GM15510 (cell line): ENCODE measurements around the gene TMEM140.

Source experiments
- POLR2A ChIP-seq: IDR thresholded peaks from 3 replicates; pipeline ENCODE4 v1.6.1; 2011; ENCODE audit warnings: borderline replicate concordance; ENCODE audit not compliant: insufficient read length; ENCODE audit errors: extremely low read depth

The TMEM140 gene

DNA sequence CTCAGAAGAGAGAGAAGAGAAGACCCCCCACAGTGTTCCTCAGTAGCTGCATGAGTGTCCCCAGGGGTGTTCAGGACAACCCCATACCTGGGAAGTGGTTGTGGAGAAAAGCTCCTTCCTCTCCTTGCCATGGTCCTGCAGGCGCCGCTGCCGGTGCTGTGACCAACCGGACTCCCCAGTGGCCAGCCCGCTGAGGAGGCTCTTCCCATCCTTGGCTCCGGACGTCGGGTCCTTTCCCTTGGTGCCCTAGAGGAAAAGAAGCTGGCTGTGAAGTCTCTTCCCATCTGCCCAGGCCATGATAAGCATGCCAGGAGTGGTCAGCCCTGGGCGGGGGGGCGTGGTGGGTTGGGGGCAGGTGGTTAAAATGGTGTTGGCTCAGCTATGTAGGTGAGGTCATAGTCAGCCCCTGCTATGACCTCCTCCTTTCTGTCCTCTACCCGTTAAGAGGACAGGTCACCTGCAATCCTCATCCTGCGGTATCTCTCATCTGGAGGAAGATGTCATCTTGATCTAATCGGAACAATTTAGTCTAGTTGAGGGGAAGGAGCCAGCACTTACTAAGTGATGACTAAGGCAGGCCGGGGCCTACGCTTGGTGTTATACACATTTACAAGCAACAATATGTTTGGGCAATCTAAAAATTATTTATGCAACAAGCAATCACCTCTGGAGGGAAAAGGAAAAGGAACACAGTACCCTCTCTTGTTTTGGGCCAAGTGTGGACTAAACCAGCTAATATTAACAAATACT lies 50.2 kb downstream of the TMEM140 start:
- TF ChIP-seq POLR2A, result no peak

DNA sequence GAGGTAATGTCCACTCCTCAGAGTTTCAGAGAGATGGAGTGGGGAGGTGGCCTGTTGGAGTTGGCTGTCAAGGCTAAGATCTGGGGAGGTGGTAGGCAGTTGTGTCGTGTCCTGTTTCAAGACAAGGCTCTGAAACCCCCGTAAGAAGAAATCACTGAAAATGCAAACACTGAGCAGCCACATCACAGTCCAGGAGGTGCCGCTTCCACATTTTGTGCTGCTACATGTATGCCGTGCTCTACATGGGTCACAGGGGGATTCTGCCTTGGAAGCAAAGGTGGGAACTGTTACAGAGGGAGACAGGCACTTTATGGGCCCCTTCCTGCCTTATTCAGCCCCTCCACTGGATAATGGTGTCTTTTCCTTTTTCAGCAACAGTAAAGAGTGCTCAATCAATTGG lies 51.6 kb downstream of the TMEM140 start:
- no peak for TF ChIP-seq POLR2A

DNA sequence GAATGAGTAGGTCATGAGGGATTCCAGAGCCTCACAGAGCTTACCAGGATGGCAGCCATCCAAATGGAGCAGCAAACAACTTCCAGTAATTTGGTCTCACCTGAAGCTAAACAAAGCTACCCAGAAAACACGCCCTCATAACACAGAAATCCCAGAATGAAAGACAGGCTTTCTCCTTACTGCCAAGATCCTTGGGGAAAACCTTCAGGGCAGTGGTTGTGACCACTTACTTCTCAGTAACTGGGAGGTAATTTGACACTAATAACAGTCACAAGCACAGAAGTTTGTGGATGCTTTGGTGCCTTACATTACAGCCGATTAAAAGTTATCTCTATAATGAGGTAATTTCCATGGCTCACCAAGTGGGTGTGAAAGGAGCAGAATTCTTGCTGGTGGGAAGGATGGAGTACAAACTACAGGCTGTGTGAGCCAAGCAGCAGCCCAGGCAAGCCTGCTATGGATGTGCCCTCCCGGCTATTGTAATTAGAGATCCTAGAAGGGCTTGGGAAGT lies 53.0 kb downstream of the TMEM140 start:
- no peak for TF ChIP-seq POLR2A

DNA sequence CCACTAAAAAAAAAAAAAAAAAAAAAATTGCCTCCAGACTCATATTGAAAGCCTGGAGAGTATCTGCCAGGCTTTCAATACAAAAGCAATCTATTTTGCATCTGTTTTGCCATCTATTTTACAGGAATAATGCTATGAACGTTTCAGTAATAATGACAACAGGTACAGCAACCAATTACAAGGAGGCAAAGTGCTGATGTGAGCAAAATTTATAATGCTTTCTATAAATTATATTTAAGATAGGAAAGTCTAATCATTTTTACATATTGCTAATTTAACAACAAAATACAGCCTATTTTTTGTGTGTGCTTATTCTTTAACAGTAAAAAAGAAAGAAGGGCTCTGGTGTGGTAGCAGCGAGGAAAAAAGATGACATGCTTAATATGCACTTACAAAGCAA lies 53.5 kb downstream of the TMEM140 start:
- no peak for TF ChIP-seq POLR2A

DNA sequence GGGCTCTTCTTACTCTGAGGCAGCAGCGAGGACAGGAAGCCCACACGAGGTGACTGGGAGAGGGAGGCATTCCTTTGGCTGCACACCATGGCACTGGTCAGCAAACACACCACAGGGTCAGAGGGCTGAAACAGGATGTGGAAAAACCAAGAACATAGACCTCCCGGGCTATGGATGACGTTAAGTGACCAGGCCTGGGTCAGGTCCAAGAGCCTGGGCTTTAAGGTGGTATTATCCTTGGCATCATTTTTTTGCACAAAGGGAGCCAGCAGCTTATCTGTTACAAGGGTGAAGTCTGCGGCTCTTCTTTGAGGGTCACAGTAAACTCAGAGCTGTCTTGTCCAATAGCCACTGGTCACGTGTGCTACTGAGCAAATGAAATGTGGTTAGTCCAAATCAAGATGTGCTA lies 56.5 kb downstream of the TMEM140 start:
- TF ChIP-seq POLR2A, result no peak

DNA sequence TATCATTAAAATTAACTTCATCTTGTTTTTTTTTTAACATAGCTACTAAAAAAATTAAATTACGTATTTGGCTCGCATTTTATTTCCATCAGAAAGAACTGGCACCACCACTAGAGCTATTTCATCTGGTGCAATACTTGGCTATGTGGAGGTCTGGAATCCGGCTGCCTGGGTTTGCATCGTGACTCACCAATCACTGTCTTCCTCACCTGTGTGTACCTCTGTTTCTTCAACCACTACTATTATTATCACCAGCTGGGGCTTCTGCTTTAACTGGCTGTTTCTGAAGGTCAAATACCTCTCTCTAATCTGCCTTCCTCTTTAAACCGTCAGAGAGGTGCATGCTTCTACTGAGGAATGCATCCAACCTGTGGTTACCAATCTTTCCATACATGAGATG lies 57.0 kb downstream of the TMEM140 start:
- TF ChIP-seq POLR2A, result no peak

DNA sequence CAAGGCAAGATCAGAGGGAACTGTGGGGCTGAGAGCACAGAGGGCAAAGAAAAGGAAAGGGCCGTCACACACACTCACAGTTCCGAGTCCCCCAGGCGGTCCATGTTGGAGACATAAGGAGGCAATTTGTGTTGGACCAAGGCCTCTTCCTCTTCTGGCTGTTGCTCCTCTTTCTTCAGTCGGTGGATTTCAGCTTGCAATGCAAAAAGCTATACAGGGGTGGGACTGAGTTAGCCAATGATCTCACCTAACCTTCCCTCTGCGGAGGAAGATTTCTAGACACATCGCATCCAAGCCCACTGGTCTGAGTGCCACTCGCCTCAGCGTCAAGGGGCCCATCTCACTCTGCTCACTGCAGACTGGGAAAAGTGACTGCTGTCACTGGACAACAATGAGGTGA lies 58.0 kb downstream of the TMEM140 start:
- no peak for TF ChIP-seq POLR2A

DNA sequence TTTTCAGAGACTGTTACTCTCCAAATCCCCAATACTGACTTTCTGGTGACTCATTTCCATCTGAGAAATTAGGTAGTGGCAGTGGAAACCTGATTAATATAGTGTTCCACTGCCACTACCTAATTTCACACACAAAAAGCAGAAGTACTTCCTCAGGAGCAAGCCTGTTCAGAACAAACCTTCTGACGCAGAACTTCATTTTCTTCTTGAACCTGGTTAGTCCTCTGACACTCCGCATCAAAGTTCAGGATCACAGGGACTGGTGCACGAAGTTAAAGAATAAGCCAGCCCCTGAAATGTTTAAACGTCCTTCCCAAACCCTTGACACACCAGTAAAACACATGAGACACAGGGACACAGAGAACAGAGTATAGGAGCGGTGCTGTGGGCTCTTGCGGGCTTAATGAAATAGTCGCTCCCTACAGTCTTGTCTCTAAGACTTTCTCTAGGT lies 59.1 kb downstream of the TMEM140 start:
- no peak for TF ChIP-seq POLR2A

DNA sequence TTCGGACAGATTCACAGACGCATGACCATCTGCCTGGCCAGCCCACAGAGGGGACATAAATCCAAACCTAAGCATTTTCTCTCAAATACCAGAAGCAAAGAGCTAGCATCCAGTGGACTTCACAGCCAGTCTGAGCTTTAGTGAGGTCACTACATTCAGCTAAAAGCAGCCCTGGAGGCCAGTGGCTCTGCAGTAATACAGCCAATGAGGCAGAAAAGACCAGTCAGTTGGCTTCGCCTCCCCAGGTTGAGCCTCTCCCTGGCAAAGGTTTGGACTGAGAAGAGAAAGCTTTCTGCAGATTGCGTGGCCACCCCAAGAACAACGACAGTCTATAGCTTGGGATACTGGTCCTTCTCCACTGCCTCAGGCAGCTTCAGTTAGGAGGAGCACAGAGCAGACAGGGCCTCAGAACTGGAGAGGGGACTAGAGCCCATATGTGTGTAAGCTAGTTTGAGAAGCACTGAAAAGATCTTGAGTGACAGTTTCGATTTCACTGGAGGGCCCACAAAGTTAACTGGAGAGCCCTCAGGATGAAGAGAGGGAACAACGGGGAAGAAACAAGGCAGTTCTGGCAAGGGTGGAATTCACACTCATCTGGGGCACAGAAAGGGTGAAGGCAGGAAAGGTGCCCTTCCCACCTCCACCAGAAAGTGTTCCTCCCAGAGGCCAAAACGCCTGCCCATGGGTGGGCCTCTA lies 59.7 kb downstream of the TMEM140 start:
- TF ChIP-seq POLR2A, result no peak

DNA sequence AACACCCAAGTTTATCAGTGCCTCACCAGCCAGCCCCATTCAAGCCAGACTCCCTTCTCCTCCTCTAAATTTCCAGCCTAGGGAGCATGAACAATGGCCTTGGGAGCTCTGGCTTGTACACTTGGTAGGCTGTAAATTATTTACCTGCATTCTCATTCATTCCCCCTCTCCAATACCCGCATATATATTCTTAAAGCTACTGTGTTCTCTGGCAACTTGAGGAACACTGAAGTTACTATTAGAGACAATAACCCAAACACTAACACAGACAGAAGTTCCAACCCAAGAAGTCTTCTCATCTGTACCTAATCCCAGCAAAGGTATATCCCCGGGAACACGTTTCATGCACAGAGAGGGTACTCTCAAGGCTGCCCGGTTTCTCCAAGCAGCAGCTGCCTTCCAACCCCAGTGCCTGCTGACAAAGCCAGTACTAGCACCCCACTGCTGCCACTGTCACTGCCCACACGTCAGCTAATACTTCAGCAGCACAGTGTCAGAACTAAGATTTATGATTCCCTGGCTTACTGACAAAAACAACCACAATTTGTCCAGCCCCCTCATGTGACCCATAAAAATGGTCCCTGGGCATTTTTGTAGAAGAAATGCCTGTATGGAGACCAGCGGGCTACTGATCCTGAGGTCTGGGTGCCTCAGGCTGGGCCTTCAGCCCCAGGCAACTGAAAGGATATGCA lies 60.4 kb downstream of the TMEM140 start:
- no peak for TF ChIP-seq POLR2A

DNA sequence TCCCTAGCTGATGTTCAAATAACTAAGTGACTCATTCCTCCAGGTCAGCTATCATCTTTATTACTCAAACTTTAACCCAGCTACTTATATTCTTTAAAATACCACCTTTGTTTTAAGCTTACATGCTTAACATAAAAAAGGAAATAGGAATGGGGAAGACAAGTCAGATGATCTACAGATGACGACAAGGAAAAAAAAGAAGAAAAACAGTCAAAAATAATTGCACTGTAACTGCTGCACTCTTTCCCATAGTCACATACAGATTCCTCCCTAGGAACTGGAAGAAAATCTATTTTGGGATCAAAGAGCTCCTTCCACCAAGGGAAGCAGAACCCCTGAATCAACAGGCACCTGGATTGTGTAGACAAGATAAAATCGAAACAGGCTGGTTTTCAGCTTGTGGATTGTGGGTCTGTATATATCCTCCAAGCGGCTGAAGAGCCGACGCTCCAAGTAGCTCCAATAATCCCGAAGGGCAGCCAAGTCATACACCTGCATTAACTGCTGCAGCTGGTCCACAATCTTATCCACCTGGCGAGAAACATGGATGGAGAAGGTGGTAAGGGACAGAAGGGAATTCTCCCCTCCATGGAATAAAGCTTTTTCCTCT lies 61.5 kb downstream of the TMEM140 start:
- no peak for TF ChIP-seq POLR2A

DNA sequence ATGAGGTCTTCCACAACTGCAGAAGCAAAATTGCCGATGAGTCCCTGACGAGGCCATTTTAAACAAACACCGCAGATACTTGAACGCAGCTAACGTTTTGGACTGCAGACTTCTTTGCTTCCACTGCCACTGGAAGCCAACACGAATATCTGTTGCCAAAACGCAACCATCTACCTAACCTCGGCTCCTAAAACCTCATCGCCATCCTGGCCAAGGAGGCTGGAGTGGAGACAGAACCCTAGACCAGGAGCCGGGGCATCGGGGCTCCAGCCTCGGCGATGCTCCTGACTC lies 63.0 kb downstream of the TMEM140 start:
- no peak for TF ChIP-seq POLR2A

DNA sequence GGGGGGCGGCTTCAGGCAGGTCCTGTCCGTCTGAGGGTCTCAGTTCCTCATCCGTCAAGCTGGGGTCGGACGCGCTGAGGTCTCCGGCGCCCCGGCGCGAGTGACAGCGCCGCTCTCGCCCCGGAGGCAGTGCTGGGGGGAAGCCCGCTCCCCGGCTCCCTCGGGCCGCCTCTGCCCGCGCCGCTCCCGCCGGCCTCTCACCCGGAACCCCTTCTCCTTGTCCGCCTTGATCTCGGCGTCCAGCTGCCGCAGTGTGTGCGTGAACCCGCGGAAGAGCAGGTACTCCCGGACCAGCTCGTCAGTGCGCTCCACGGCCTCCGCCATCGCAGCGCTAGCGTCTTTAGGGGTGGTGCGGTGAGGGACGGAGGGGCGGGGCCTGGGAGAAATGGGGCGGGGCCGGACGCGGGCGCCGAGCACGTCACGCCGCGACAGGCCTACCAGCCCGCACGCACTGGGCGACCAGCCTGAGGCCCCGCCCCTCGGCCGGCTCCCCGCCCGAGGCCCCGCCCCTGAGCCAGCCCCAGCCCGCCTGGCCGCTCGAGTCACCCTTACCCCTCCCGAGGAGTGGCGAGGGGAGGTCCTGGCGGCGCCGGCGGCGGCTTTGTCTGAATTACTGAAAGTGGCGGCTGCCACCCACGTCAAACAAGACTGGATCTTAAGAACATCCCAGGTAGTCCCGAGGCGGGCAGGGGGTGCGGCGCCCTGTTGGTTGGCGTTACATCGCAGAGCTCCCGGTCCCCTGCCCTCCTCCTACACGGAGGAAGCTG lies 63.5 kb downstream of the TMEM140 start, which contains the start of gene WDR91:
WDR91 (minus strand) TSS at position 348 of the 767 bp plus-strand sequence; CDS start at position 324, 24 bp downstream.
- TF ChIP-seq POLR2A, result peak; percentile 92

DNA sequence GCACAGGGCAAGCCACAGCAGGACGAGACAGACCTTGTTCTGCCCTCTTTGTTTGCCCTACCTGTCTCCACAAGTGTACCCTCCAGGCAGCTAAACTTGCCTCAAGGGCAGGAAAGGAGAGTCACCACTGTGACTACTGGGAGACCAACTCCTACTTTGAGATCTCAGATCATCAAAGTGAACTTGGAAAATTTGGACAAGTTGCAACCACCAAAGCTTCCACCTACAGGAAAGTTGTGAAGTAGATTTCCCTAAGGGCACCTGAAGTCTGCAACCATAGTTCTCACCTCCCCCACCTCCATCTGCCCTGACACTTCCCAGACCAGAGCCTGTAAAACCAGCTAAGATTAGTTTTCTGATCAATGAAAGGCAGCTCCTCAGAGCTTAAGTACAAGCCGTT lies 66.0 kb downstream of the TMEM140 start:
- no peak for TF ChIP-seq POLR2A

DNA sequence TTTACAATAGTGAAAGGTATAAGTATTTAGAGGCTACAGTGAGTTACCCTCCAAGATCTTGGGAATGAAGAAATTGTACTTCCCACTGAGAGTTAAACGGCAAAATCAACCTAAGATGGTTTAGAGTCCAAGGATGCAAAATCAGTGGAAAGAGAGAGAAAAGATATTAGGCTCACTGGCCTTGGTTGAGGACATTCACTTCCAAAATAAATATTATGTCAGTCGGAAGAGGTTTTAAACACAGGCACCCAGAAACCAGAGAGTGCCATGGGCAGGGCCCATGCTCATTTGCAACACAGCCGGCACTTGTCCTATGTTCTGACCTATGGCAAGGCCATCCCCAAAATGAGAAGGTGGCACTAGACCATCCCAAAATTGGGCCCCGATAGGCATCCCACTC lies 67.3 kb downstream of the TMEM140 start:
- TF ChIP-seq POLR2A, result no peak

DNA sequence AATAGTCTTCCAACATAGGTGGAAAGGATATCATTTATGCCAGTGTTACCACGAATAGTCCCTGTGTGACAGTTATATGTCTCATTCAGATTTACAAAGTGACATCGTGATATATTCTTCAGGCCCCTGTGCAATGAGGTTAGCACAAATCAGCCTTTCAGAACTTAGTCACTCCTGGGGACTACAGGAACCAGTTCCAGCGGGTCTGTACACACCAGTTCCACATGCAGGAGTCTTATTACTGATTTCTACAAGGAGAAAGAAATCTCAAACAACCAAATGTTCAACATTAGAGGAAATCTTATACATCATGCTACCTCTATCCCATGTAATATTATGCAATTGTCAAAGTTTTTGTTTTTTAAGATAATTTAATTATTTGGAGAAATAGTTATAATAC lies 67.8 kb downstream of the TMEM140 start:
- no peak for TF ChIP-seq POLR2A
